GM21619 (cell line): ENCODE measurements around the gene LY6G6D.
A peak's percentile ranks its signal among the peaks of the same experiment; 100 is the strongest.

ENCODE experiments used
- ATAC-seq: cut with Tn5 transposase; IDR thresholded peaks from one replicate; pipeline ENCODE4 v1.9.1; 2021; ENCODE audit not compliant: unreplicated experiment

Gene LY6G6D

DNA sequence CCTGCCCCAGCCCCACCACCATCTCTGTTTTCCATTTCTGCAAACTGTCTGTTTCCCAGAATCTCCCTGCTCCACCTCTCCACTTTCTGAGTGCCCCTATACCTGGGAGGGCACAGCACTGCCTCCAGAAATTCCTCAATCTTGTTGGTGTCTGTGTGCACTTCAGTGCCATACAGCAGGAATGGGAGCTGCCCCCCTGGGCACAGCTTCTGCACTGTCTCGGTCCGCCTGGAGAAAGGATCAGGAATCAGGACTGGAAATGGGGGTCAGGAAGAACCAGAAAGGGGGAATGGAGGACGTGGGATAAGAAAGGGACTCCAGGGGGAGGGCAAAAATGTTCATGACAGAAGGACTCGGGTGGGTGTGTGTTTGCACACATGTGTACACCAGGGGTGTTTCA lies 18.6 kb downstream of the LY6G6D start:
- ATAC-seq = no peak

DNA sequence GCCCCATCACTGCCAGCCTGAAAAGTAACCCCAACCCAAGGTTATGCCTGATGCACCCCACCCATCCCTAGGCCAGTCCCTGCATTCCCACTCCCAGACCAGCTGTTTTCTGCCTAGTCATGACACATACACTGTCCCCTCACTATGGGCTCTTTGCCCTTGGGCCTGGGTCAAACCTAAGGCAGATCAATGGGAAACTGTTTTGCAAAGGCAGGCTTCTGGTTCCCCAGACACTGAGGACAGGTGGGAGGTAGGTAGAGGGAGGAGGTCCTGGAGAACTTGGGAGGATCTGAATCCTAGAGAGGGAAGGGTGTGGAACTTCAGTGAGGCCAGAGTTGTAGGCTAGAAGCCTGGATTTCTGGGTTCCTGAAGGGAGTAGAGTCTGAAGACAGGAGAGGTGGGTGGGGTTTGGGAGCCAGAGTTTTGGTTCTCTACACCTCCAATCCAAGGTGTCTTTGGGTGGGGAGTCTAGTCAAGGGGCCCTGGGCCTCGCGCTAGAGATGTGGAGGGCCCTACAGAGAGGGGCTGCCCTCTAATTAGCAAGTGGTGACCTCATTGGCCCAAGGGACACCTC lies 19.2 kb downstream of the LY6G6D start:
- no peak for ATAC-seq

DNA sequence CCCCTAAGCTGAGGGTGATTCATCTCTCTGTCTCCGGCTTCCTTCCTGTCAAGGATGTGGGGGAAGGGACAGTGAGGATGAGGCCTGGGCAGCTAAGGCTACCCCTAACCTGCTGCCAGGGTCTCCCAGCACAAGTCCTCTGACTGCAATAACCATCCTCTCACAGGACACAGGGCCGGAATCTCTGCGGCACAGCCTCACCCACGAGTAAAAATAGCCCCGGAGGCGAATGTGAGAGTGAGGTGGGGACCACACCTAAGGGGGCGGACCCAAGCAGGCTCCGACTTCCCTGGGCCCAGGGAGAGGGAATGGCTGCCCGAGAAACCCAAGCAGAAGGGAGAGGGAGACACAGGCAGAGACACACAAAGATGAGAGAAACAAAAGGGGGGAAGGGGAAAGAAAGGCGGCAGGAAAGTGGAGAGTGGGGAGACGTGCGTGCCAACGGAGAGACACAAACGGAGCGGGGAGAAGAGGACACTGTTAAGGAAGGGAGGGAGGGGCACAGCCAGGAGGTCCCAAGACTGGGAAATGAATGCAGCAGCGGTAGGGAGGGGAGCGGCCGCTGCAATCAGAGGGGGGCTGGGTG lies 19.8 kb downstream of the LY6G6D start:
- ATAC-seq = peak; percentile 27

DNA sequence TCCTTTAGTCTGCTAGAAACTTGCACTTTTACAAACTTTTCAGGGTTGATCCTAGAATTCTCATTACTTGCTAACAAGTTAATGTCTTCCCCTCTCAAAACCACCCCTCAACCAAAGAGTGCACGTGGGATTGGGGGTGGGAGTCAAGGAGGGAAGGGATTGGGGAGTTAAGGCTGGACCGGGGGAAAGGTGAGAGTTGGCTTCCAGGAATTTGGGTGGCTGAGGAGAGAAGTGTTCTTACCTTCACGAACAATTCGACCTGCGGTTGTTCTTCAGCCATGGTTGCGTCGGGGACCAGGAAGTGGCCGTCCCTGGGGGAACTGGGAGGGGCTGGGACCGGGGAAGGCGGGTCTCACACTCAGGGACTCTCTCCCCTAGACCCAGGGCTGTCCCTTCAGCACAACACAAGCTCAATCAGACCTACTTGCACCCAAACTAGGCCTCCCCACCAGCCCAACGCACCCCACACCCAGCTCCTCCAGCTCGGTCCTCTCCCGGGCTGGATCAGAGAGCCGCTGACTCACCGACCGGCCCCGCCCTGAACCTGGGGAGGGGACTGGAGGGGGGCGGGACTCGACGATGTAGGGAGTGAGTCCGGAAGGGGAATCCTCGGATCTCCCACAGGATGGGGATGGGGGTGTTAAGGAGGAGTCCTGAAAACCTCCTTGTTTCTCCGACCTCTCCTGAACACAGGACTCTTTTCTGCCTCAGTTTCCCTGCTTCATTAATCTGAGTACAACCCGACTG lies 21.0 kb downstream of the LY6G6D start, which contains the start of gene CLIC1:
Gene CLIC1, minus strand, starts transcription at position 510 of the 747 bp plus-strand sequence. Its CDS starts 230 bp downstream, at position 280.
- ATAC-seq = no peak

DNA sequence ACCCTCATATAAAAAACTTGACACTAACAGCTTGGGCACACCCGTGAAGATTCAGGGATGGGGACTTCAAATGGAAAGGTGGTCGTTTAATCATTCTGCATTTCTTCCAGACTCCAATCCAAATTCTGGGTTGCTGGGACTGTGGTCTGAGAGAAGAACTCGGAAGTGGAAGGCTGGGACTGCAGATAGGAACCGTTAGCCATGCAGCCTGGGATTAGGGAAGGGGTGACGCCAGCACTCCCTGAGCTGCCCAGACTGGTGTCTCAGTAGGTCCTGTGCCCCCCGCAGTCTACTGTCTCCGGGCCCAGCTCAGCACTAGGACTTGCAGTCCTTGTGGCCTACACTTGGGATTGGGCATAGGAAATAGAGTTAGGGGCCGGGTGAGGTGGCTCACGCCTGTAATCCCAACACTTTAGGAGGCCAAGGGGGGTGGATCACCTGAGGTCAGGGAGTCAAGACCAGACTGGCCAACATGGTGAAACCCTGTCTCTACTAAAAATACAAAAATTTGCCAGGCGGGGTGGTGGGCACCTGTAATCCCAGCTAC lies 21.7 kb downstream of the LY6G6D start:
- ATAC-seq = no peak

DNA sequence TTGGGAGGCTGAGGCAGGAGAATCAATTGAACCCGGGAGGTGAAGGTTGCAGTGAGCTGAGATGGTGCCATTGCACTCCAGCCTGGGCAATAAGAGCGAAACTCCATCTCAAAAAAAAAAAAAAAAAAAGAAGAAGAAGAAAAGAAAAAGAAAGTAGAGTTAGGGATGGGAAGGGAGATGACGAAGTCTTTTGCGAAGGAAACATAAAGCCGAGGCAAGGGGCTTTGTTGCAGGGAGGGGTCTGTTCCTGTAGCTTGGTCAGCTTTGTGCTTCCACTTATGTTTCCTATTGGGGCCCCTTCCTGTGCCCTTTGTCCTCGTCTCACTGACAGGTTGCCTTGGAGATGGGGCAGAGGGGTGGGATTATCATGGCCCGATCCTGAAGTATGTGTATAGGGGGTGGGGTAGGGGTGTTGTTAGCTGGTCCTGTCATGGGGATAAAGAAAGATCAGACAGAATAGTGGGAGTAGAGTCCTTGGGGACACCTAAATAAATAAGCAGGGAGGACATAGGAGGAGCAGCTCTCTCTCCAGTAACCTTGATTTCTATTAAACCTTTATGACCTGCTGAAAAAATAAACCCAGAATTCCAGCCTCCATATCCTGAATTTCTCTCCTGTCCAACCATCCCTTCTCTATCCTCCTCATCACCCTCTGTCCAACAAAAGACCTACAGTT lies 22.3 kb downstream of the LY6G6D start:
- no peak for ATAC-seq

DNA sequence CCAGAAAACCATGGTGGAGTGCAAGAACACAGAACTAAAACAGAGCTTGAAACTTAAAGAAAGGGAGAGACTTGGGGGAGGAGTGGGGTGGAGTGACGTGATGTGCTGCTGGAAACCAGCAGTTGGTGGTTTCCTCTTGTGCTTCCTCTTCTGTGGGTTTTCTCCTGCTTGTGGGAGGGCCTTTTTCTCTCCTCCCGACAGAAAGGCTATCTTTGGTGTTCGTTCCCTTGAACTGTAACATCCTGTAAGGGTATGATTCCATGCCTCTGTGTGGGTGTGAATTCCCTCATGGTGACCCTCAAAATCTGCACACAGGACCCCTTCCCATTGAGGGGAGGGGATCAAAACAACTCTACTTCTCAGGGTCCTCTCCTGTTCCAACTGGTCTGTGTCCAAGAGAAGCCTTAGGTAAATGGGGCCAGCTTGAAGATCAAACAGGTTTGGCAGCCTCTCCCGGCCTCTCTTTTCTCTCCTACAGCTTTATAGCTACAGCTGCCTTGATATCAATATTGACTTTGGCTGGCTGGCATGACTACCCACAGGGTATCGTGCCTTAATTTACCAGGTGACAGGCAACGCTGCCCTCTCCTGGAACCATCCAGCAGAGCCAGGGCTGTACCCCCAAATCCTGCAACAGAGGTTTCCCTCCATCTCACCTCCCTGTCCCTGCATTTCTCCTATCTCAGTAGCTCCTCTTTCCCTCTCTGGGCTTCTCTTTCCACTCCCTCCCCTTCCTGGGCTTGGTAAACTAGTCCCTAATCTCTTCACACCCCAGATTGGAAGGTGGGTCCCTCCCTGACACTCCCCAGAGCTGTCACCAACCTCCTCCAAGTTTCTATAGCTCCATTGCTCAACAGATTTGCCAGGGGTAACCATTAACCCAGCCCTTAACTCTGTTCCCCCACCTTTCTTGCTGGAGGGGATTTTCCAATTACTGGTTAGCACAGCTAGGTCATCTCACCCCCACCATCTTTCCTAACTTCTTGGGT lies 23.1 kb downstream of the LY6G6D start:
- no peak for ATAC-seq

DNA sequence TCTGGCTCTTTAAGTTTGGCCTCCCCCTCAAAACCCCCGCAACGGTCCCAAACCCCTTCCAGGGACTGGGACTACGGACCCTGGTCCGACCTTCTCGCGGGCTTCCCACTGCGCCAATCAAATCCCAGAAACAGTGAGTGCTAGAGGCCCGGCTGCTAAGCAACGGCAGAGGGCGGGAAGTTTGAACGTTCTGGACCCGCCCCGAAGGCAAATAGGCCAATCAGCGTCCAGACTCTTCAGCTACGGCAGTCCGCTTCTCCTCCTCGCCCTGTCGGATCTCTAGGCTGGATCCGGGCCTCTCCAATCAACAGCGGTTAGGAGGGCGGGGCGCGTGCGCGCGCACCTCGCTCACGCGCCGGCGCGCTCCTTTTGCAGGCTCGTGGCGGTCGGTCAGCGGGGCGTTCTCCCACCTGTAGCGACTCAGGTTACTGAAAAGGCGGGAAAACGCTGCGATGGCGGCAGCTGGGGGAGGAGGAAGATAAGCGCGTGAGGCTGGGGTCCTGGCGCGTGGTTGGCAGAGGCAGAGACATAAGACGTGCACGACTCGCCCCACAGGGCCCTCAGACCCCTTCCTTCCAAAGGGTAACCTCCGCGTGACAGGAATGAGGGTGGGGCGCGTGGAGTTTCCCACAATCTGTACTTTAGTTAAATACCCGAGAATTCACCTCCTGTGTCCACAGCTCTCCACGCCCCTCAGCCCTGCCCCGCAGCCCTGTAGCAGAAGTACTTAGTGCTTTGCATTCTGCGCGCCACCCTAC lies 24.7 kb downstream of the LY6G6D start, which contains the start of gene MSH5:
Gene MSH5, plus strand, starts transcription at position 367 of the 758 bp plus-strand sequence. CDS start 462 bp downstream, outside the sequence.
- peak; percentile 56 for ATAC-seq

DNA sequence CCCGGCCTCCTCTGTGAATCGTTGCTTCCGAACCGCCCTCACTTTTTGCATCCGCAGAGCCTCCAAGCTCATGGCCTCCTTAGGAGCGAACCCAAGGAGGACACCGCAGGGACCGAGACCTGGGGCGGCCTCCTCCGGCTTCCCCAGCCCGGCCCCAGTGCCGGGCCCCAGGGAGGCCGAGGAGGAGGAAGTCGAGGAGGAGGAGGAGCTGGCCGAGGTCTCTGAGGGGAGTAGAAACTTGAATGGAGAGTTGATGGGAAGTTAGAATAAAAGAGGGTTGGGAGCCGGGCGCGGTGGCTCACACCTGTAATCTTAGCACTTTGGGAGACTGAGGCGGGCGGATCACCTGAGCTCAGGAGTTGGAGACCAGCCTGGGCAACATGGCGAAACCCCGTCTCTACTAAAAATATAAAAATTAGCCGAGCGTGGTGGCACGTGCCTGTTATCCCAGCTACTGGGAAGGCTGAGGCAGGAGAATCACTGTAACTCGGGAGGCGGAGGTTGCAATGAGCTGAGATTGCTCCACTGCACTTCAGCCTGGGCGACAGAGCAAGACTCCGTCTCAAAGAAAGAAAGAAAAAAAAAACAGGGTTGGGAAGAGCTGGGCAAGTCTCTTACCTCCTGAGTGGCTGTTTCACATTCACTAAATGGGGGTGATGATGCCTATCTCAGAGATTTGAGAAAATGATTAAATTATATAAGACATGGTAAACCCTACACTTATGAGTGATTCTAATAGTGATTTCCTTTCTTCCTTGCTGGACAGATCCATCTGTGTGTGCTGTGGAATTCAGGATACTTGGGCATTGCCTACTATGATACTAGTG lies 25.5 kb downstream of the LY6G6D start:
- ATAC-seq = peak; percentile 2

DNA sequence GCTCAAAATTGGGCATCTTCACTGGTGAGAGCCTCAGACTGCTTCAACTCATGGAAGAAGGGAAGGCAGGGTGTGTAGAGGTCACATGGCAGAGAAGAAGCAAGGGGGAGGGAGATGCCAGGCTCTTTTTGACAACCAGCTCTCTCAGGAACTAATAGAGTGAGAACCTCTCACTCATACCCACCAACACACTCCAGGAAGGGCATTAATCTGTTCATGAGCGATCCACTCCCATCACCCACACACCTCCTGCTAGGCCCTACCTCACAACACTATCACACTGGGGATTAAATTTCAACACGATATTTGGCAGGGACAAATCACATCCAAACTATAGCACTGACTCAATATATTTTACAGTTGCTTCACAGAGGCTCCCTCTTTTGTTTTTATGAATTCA lies 26.7 kb downstream of the LY6G6D start:
- ATAC-seq = no peak

DNA sequence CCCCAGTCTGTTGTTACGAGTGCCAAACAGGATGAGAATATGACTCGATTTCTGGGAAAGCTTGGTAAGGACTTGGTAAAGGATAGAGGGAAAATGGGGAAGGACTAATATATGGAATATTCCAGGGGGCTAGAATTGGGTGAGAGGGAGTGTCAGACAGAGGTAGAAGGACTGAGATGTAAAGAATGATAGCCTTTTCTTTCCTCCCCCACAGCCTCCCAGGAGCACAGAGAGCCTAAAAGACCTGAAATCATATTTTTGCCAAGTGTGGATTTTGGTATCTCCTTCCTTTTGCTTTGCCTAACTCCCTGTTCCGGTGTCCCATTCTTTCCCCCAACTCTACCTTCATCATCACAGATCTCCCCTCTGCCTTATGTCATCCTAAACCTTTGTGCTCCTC lies 27.7 kb downstream of the LY6G6D start:
- ATAC-seq = no peak

DNA sequence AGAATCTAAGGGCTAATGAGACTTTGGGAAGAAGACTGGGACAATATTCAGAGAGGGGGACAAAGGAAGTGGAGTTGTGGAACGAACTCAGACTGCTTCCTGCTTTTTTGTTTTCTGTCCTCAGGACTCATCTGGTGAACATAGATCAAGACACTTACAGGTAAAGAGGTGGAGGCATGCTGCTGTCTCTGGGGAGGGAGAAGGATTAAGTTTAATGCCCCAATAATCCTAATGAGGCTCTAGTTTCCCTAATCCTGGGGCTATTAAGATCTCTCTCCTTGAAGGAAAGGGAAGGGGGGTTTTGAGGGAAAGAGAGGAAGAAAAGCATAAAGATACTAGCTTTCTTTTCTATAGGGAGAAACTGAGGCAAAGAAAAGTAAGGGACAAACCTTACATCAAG lies 29.3 kb downstream of the LY6G6D start:
- ATAC-seq = no peak

DNA sequence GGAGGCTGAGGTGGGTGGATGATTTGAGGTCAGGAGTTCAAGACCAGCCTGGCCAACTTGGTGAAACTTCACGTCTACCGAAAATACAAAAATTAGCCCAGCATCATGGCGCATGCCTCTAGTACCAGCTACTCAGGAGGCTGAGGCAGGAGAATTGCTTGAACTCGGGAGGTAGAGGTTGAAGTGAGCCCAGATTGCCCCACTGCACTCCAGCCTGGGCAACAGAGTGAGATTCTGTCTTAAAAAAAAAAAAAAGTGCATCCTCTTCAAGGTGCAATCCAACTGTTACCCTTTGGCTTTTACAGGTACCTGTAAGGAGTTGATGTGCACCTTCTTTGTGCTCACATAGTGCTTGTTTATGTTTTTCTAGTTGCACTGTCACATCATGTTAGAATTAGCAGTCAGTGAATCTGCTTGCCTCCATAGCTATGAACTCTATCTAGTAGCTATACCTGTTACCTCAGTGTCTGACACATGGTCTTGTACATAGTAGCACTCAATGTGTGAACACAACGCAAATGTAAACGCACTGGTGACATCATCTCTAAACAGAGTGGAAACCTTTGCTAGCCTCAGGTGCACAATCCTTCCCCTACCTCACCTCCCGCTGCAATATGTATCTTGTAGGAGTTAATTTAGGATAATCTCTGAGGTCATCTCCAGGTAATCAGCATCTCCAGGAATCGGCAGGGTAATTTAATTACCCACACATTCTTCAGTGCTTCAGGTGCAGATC lies 34.3 kb downstream of the LY6G6D start:
- no peak for ATAC-seq

DNA sequence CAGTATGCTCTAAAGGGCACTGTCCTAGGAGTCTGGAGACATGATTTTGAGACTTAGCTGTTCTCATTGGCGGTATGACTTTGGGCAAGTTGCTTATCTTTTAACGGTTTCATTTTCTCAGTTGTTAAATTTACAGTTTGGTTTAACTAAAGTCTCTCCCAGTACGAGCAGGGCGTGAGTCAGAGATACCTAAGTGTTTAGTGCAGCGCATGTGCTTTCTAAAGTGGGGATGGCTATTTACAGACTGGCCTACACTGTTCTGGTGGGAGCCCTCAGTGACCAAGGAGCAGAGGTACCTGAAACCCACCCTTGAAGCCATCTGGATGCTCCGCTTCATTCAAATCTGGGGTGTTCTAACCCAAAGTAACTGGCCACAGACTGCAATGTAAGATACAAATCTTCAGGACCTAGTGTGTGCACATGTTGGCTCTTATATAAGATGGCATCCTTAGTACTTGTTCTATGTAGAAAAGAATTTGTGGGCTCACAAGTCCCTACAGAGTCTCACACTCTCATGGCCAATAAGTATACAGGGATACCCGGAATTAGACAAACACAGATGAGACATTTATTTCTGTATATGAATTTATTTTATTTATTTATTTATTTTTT lies 35.4 kb downstream of the LY6G6D start:
- no peak for ATAC-seq

DNA sequence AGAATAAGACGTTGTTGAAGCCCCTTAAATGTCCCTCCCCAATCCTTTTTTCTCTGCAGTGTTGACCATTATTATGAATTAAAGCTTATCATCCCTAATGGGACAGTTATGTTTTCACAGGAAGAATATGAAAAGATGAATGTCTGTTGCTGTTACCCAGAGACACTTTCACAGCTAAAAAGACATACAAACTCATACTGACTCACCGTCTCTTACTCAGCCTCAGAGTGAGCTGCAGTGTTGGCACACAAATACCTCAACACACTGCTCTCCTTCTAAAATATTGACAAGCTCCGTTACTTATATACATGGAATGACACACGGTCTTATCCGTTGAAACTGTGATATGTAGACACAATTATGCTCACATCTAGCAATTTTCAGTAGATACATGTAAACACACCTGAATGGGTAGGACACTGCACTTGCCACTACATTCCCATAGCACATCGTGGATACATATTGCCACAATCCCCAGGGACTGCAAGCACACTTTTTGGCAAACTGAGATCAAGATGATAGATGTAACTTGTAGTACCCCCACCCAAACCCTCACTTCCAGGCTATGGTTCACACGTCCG lies 37.7 kb downstream of the LY6G6D start:
- no peak for ATAC-seq

DNA sequence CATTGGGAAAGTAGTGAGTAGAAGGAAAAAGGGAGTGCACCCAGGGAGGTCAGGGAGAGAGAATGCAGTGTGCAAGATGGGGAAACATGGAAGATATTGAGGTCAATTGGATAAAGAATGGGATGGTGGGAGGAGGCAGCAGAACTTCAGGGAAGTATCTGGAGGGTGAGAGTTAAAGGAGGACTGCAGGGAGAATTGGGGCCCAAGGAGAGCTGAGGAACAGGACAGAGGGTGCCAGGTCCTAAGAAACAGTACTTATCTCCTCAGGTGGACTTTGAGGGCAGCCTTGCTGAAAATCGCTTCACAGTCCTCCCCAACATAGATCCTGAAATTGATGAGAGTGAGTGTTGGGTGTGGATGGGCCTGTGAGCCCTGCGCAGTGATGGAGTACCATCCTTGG lies 43.1 kb downstream of the LY6G6D start:
- no peak for ATAC-seq

DNA sequence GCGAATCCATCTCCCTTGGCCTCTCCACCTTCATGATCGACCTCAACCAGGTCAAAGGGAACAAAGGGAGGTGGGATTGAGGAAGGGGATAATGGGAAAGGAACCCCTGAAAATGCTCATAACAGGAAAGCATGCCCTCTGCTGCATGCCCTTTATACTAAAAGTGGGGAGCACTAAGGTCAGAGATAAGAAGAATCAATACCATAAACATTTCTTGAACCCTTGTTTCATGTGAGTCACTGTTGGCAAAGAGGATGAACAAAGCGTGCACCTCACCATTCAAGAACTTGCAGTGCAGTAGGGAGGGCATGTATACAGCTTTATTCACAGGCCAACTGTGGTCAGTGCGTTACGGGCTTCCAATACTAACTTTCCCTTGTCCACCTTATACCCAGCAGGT lies 45.6 kb downstream of the LY6G6D start:
- no peak for ATAC-seq
